ENCODE data around the gene DNAH10. TPM values are rescaled to one million over a fixed set of nuclear protein-coding genes. Genes with fewer than 3 reads are reported as not detected.

DNAH10 gene
- total and polyA plus RNA-seq, 2 of the 4 experiments (the other 2 are of a cell fraction): 0.18 to 0.22 TPM

DNA sequence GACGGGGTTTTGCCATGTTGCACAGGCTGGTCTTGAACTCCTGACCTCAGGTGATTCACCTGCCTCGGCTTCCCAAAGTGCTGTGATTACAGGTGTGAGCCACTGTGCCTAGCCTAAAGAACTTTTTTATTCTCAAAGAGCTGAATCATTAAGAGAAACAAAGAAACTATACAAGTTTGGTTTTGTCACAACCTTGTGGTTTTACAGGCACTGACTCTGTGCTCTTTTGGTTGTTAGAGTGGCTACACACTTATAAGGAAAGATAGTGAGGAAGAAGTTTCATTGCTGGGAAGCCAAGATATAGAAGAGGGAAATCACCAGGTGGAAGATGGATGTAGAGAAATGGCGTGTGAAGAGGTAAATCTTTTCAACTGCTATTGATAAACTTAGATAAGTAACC is 10.1 kb upstream of the DNAH10 start:
- H3K27me3 ChIP-seq (ENCODE audit: control insufficient read depth, insufficient read depth, low read length): no peaks in the 10 kb centered on the region
- no peak overlapping the region for H3K14ac ChIP-seq (replicated peaks; ENCODE audit: low read depth, low read length)
- no peak overlapping the region for H2AK5ac ChIP-seq (ENCODE audit: low read depth, low read length)
- DNase-seq (no peak), ATAC-seq (ENCODE audit: low read depth) (no peak)
- POLR2A ChIA-PET (ENCODE audit: unreplicated experiment): no interaction called here
- H3K18ac ChIP-seq (ENCODE audit: low read depth, low read length): no peak overlapping the region
- no TSS peak for BruUV-seq (replicated peaks)
- H3K79me1 ChIP-seq (ENCODE audit: low read depth in 1 of 2, low read length in 2 of 2): peaks cover 0 to 3% of the 10 kb centered on the region in 2 experiments; a peak in 2 of 4 replicates
- H2BK120ac ChIP-seq (ENCODE audit: low read depth, low read length): no peak overlapping the region
- no peak overlapping the region for H3K4ac ChIP-seq (ENCODE audit: low read depth, low read length)
- peaks cover 3% of the 10 kb centered on the region; the same call in 1 of the 2 replicates for H3K9me1 ChIP-seq (ENCODE audit: insufficient read depth, low read length)
- H2BK15ac ChIP-seq (ENCODE audit: low read depth, low read length): no peak overlapping the region
- H3K4me2 ChIP-seq (ENCODE audit: low read depth, low read length): no peak overlapping the region
- no peaks in the 10 kb centered on the region; the same call in 1 of the 2 replicates for H4K20me1 ChIP-seq (ENCODE audit: insufficient read depth, low read length)
- no peak overlapping the region for H4K91ac ChIP-seq (ENCODE audit: insufficient read depth, low read depth, low read length)
- H3K36me3 ChIP-seq (ENCODE audit: control insufficient read depth, insufficient read depth, low read length): peaks cover 30% of the 10 kb centered on the region
- no peak overlapping the region for H3K56ac ChIP-seq (ENCODE audit: extremely low read depth, insufficient read depth, low read length)
- no peak overlapping the region for H2AK9ac ChIP-seq (replicated peaks; ENCODE audit: low read depth, low read length, poor library complexity)
- H3K4me3 ChIP-seq (ENCODE audit: insufficient read depth, low read depth, low read length): no peak overlapping the region
- H3K9me3 ChIP-seq (ENCODE audit: control insufficient read depth, insufficient read depth, low read length): no peaks in the 10 kb centered on the region
- in situ Hi-C loops (cut with MboI; ENCODE audit: low sequenced_read_pairs): no loop called here
- no peak overlapping the region for H4K5ac ChIP-seq (ENCODE audit: low read depth, low read length)
- intact Hi-C loops (cut with micrococcal nuclease): no loop called here
- TF ChIP-seq, protein P1, sequence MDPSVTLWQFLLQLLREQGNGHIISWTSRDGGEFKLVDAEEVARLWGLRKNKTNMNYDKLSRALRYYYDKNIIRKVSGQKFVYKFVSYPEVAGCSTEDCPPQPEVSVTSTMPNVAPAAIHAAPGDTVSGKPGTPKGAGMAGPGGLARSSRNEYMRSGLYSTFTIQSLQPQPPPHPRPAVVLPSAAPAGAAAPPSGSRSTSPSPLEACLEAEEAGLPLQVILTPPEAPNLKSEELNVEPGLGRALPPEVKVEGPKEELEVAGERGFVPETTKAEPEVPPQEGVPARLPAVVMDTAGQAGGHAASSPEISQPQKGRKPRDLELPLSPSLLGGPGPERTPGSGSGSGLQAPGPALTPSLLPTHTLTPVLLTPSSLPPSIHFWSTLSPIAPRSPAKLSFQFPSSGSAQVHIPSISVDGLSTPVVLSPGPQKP (IDR thresholded peaks at IDR 0.05; ENCODE audit: borderline replicate concordance, low read depth, low read length): no peak
- TF ChIP-seq FOS (IDR thresholded peaks at IDR 0.05; ENCODE audit: low read depth, low read length): no peak
- no peak for TF ChIP-seq MXI1 (IDR thresholded peaks at IDR 0.05; ENCODE audit: borderline replicate concordance, low read depth, low read length)
- TF ChIP-seq CEBPB (IDR thresholded peaks at IDR 0.05; ENCODE audit: low read depth, low read length): no peak
- no peak for TF ChIP-seq BHLHE40 (IDR thresholded peaks at IDR 0.05; ENCODE audit: low read depth, low read length)
- TF ChIP-seq POLR2A (IDR thresholded peaks at IDR 0.05; ENCODE audit: low read depth, low read length): no peak
- TF ChIP-seq CHD1 (IDR thresholded peaks at IDR 0.05; ENCODE audit: low read depth, low read length): no peak
- no peak for TF ChIP-seq NFE2L2 (IDR thresholded peaks at IDR 0.05; ENCODE audit: low read depth, low read length)
- no peak for TF ChIP-seq RAD21 (IDR thresholded peaks at IDR 0.05; ENCODE audit: low read length)
- CTCF ChIA-PET: no interaction called here
- H2AFZ ChIP-seq (replicated peaks; ENCODE audit: low read length, poor library complexity): no peak overlapping the region
- WGBS, 2 experiments (ENCODE audit: extremely low coverage in 2 of 2, insufficient read length in 1 of 2): no CpG with 5 or more reads among the region's 3 CpGs
- H2BK20ac ChIP-seq (ENCODE audit: low read depth, low read length): no peak overlapping the region
- dilution Hi-C loops (cut with HindIII; ENCODE audit: low sequenced_read_pairs, unreplicated experiment): no loop called here
- H3K23ac ChIP-seq (ENCODE audit: low read depth, low read length): no peak overlapping the region
- H2BK5ac ChIP-seq (ENCODE audit: low read depth, low read length, poor library complexity, severe bottlenecking): no peak overlapping the region
- no peak overlapping the region for H4K8ac ChIP-seq (ENCODE audit: low read depth in 2 of 2, low read length in 2 of 2)
- no peak overlapping the region for H3K9ac ChIP-seq (ENCODE audit: low read depth, low read length)
- no peak overlapping the region for H3K27ac ChIP-seq (ENCODE audit: insufficient read depth, low read length)
- 0 out of 2 replicates have a peak, but pooled peaks cover 1% of the 10 kb centered on the region for H3K4me1 ChIP-seq (ENCODE audit: control insufficient read depth, insufficient read depth, low read length)
